Esophagus squamous epithelium (tissue), 4 donors: ENCODE data around the gene SLC30A7.

Experiments used
- CTCF ChIP-seq, 6 experiments: fragments of 450-650 bp in 4 of 6; fragments of 200-600 bp in 2 of 6; sonication (generic) in 2 of 6; IDR thresholded peaks; one replicate each; pipeline ENCODE4 v1.5.1; 2016 to 2019; ENCODE audit warnings: antibody characterized with exemption in 6 of 6, mild to moderate bottlenecking in 4 of 6, moderate library complexity in 4 of 6
- POLR2A ChIP-seq, 4 donors: fragments of 450-650 bp; IDR thresholded peaks; one replicate each; pipeline ENCODE4 v1.6.1; 2017; ENCODE audit warnings: antibody characterized with exemption in 4 of 4, mild to moderate bottlenecking in 4 of 4, moderate library complexity in 3 of 4

- TF ChIP-seq POLR2A (IDR thresholded peaks at IDR 0.05) = no peak
- TF ChIP-seq CTCF (IDR thresholded peaks at IDR 0.05) = no peak
Measured at GRCh38 chr1:100903777-100904176, 7.9 kb downstream of the SLC30A7 start.
